Panc1 (cell line): ENCODE measurements around the gene PRR22. TPM values are rescaled to one million over a fixed set of nuclear protein-coding genes. Genes with fewer than 3 reads are reported as not detected.

ENCODE experiments used
- ATAC-seq: fragments of 200-7000 bp; cut with Tn5 transposase; 2 replicates; pipeline ENCODE4 v1.9.1; 2020; ENCODE audit warnings: mild to moderate bottlenecking, moderate library complexity
- BruUV-seq: library from RNA; stranded (reverse); fragments of 400-500 nt; replicated peaks from 2 replicates; lab custom pipeline; 2021; lab: Mats Ljungman, UMichigan
- CTCF ChIA-PET: fragments of 300-600 bp; sonication (Branson Sonifier 250); formaldehyde crosslinking; loops from one replicate; lab custom pipeline; 2022; ENCODE audit warnings: antibody characterized with exemption; lab: Charles Lee
- POLR2A ChIA-PET: fragments of 300-600 bp; sonication (Branson Sonifier 250); formaldehyde crosslinking; loops from one replicate; lab custom pipeline; 2022; ENCODE audit warnings: antibody characterized with exemption; lab: Charles Lee
- DNase-seq: peaks from one replicate; pipeline ENCODE4 v3.0.0-alpha.2; 2010; ENCODE audit warnings: low read depth, low spot score
- H3K27ac ChIP-seq: 2 replicates; pipeline ENCODE4 v1.5.1; 2011; ENCODE audit warnings: mild to moderate bottlenecking, low read length, inconsistent platforms
- H3K27me3 ChIP-seq: fragments of 200-500 bp; sonication (Bioruptor generic); 2 replicates; pipeline ENCODE4 v1.6.0; 2014; ENCODE audit warnings: low read length, inconsistent platforms; ENCODE audit not compliant: control insufficient read depth, insufficient read depth
- H3K36me3 ChIP-seq: fragments of 200-500 bp; sonication (Bioruptor generic); 2 replicates; pipeline ENCODE4 v1.5.1; 2014; ENCODE audit warnings: inconsistent platforms, mild to moderate bottlenecking, low read length, moderate library complexity; ENCODE audit not compliant: control insufficient read depth, insufficient read depth
- H3K4me1 ChIP-seq: 2 replicates; pipeline ENCODE4 v1.5.1; 2011; ENCODE audit warnings: inconsistent platforms, mild to moderate bottlenecking, low read length, moderate library complexity; ENCODE audit not compliant: control insufficient read depth, insufficient read depth
- H3K4me3 ChIP-seq, 2 experiments: 2 replicates each; pipeline ENCODE4 v1.5.1; 2011 to 2012; ENCODE audit warnings: low read depth in 2 of 2, low read length in 2 of 2, mild to moderate bottlenecking in 2 of 2, inconsistent platforms in 1 of 2, moderate library complexity in 1 of 2
- H3K9me3 ChIP-seq: fragments of 200-500 bp; sonication (Bioruptor generic); 2 replicates; pipeline ENCODE4 v1.5.1; 2014; ENCODE audit warnings: low read depth, mild to moderate bottlenecking, inconsistent platforms, low read length, moderate library complexity; ENCODE audit not compliant: control insufficient read depth, insufficient read depth
- POLR2AphosphoS5 ChIP-seq: IDR thresholded peaks from 2 replicates; pipeline ENCODE4 v1.6.1; 2012; ENCODE audit warnings: mild to moderate bottlenecking, low read depth, low read length, moderate library complexity
- SIN3A ChIP-seq: IDR thresholded peaks from 2 replicates; pipeline ENCODE4 v1.6.1; 2012; ENCODE audit warnings: low read depth, mild to moderate bottlenecking, low read length, moderate library complexity, borderline replicate concordance; ENCODE audit not compliant: insufficient read depth
- TCF7L2 ChIP-seq: IDR thresholded peaks from 2 replicates; pipeline ENCODE4 v1.6.1; 2011; ENCODE audit warnings: mild to moderate bottlenecking, low read depth, low read length, inconsistent platforms
- in situ Hi-C: cut with HindIII; loops from 2 replicates; pipeline ENCODE4 v1.10.0; 2016; ENCODE audit warnings: low sequenced_read_pairs, low pct_unique_long_range_greater_than_20kb
- intact Hi-C: fragments of 100-400 bp; cut with micrococcal nuclease; formaldehyde crosslinking; loops from one replicate; pipeline ENCODE4 v1.10.0; 2022; ENCODE audit not compliant: unreplicated experiment
- total RNA-seq: library from RNA; stranded (reverse); gene quantifications from one replicate; pipeline ENCODE4 v1.2.1, GENCODE V29; 2021; ENCODE audit not compliant: unreplicated experiment
- TF ChIP-seq, protein P1 (sequence below): fragments of 450-650 bp; IDR thresholded peaks from 2 replicates; pipeline ENCODE4 v1.5.1; 2017; ENCODE audit warnings: mild to moderate bottlenecking
- TF ChIP-seq, protein P2 (sequence below), 2 experiments: IDR thresholded peaks; 2 replicates each; pipeline ENCODE4 v1.6.1; 2011 to 2012; ENCODE audit warnings: low read depth in 2 of 2, control low read depth in 1 of 2, low read length in 1 of 2, mild to moderate bottlenecking in 1 of 2, moderate library complexity in 1 of 2; ENCODE audit not compliant: insufficient read depth in 1 of 2

PRR22 gene
- total RNA-seq, 1 experiment from 2014 or later = 5.9 TPM

DNA sequence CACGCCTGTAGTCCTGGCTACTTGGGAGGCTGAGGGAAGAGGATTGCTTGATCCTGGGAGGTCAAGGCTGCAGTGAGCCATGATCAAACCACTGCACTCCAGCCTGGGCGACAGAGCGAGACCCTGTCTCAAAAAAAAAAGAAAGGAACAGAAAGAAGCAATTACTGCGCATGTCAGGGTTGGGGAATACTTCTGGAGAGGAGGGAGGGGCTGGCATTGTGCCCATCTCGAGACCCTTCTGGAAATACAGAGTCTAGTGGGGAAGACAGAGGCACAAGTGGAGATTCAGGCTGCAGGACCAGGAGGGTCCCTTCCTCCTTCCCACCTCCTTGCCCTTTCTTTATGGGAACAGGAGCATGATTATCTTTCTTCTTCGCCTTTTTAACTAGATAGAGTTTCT lies 30.8 kb downstream of the PRR22 start:
- Histone ChIP-seq H3K4me3 (no peak overlapping the region), H3K36me3 (no peaks in the 10 kb centered on the region), H3K27me3 (no peaks in the 10 kb centered on the region), H3K4me1 (no peaks in the 10 kb centered on the region), H3K9me3 (no peaks in the 10 kb centered on the region), H3K27ac (no peak overlapping the region)
- TF ChIP-seq SIN3A = no peak
- TF ChIP-seq, protein P1, sequence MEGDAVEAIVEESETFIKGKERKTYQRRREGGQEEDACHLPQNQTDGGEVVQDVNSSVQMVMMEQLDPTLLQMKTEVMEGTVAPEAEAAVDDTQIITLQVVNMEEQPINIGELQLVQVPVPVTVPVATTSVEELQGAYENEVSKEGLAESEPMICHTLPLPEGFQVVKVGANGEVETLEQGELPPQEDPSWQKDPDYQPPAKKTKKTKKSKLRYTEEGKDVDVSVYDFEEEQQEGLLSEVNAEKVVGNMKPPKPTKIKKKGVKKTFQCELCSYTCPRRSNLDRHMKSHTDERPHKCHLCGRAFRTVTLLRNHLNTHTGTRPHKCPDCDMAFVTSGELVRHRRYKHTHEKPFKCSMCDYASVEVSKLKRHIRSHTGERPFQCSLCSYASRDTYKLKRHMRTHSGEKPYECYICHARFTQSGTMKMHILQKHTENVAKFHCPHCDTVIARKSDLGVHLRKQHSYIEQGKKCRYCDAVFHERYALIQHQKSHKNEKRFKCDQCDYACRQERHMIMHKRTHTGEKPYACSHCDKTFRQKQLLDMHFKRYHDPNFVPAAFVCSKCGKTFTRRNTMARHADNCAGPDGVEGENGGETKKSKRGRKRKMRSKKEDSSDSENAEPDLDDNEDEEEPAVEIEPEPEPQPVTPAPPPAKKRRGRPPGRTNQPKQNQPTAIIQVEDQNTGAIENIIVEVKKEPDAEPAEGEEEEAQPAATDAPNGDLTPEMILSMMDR = no peak
- TF ChIP-seq, protein P2, sequence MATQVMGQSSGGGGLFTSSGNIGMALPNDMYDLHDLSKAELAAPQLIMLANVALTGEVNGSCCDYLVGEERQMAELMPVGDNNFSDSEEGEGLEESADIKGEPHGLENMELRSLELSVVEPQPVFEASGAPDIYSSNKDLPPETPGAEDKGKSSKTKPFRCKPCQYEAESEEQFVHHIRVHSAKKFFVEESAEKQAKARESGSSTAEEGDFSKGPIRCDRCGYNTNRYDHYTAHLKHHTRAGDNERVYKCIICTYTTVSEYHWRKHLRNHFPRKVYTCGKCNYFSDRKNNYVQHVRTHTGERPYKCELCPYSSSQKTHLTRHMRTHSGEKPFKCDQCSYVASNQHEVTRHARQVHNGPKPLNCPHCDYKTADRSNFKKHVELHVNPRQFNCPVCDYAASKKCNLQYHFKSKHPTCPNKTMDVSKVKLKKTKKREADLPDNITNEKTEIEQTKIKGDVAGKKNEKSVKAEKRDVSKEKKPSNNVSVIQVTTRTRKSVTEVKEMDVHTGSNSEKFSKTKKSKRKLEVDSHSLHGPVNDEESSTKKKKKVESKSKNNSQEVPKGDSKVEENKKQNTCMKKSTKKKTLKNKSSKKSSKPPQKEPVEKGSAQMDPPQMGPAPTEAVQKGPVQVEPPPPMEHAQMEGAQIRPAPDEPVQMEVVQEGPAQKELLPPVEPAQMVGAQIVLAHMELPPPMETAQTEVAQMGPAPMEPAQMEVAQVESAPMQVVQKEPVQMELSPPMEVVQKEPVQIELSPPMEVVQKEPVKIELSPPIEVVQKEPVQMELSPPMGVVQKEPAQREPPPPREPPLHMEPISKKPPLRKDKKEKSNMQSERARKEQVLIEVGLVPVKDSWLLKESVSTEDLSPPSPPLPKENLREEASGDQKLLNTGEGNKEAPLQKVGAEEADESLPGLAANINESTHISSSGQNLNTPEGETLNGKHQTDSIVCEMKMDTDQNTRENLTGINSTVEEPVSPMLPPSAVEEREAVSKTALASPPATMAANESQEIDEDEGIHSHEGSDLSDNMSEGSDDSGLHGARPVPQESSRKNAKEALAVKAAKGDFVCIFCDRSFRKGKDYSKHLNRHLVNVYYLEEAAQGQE (IDR thresholded peaks at IDR 0.05; ENCODE audit: insufficient read depth in 1 of 2, low read depth in 2 of 2, low read length in 1 of 2) = no peak
- in situ Hi-C loops (no loop called here), intact Hi-C loops (no loop called here)
- ChIA-PET POLR2A (no interaction called here), CTCF (interaction anchor here (0.6 kb wide), 1 partner anchor 12 kb away, joined by 3 read pairs; no protein-coding TSS in a partner anchor)
- DNase-seq = no peak
- ATAC-seq = no peak
- no TSS peak for BruUV-seq

GRCh38 chr19:5751709-5752108 lies 32.8 kb downstream of the PRR22 start:
- H3K36me3 ChIP-seq = no peaks in the 10 kb centered on the region
- H3K4me1 ChIP-seq = no peaks in the 10 kb centered on the region
- ATAC-seq (no peak), DNase-seq (no peak)
- H3K4me3 ChIP-seq = no peak overlapping the region
- no peak overlapping the region for H3K27ac ChIP-seq
- intact Hi-C loops = no loop called here
- H3K27me3 ChIP-seq = no peaks in the 10 kb centered on the region
- H3K9me3 ChIP-seq = no peaks in the 10 kb centered on the region
- BruUV-seq = no TSS peak
- POLR2A ChIA-PET = interaction anchor here (0.6 kb wide), 1 partner anchor 79 kb away, joined by 3 read pairs; no protein-coding TSS in a partner anchor
- TF ChIP-seq, protein P1 = no peak
- no peak for TF ChIP-seq TCF7L2
- no peak for TF ChIP-seq POLR2AphosphoS5
- TF ChIP-seq SIN3A = no peak
- TF ChIP-seq, protein P2 (IDR thresholded peaks at IDR 0.05; ENCODE audit: insufficient read depth in 1 of 2, low read depth in 2 of 2, low read length in 1 of 2) = no peak
- CTCF ChIA-PET = no interaction called here
- in situ Hi-C loops = no loop called here
